ENCODE results near the gene GSTA5. TPM values are rescaled to one million over a fixed set of nuclear protein-coding genes. Genes with fewer than 3 reads are reported as not detected.
"Not testable (repeated sequence)": the region's sequence is repeated elsewhere in the genome, so short reads cannot be mapped to it uniquely, and the experiment has no call there.

GSTA5 gene
- total and polyA plus RNA-seq, 2 of the 8 experiments (the other 6 are each of a cell fraction or from before 2014, with no cell fraction given) = not detected

- H3K4me1 ChIP-seq (replicated peaks in 1 of 4; ENCODE audit: control insufficient read depth in 3 of 4, insufficient read depth in 4 of 4, low read length in 3 of 4); FAIRE-seq; H2AK5ac ChIP-seq (ENCODE audit: low read depth, low read length); H2AFZ ChIP-seq (ENCODE audit: low read length); H4K20me1 ChIP-seq (replicated peaks in 1 of 2; ENCODE audit: control insufficient read depth in 1 of 2, insufficient read depth in 2 of 2, low read length in 2 of 2); H2BK15ac ChIP-seq (ENCODE audit: low read length); H3K23me2 ChIP-seq (ENCODE audit: low read depth, low read length); H3K79me2 ChIP-seq (ENCODE audit: control insufficient read depth in 1 of 2, insufficient read depth in 2 of 2, low read length in 2 of 2); H3K4me3 ChIP-seq (ENCODE audit: extremely low read depth in 1 of 4, insufficient read depth in 2 of 4, low read depth in 3 of 4, low read length in 4 of 4); H4K8ac ChIP-seq (ENCODE audit: extremely low read depth, insufficient read depth, low read length); H2BK20ac ChIP-seq (ENCODE audit: low read length); POLR2A ChIA-PET (ENCODE audit: partially characterized antibody); H3K18ac ChIP-seq (ENCODE audit: extremely low read depth, low read length); H3K27me3 ChIP-seq (replicated peaks in 1 of 4; ENCODE audit: control insufficient read depth in 3 of 4, extremely low read depth in 1 of 4, insufficient read depth in 3 of 4, low read length in 3 of 4); H4K91ac ChIP-seq (replicated peaks; ENCODE audit: insufficient read length, low read length); H3K14ac ChIP-seq (ENCODE audit: insufficient read length); H2BK12ac ChIP-seq (ENCODE audit: low read depth, low read length); H2BK5ac ChIP-seq (ENCODE audit: low read depth, low read length); H3K9ac ChIP-seq (replicated peaks in 1 of 4; ENCODE audit: extremely low read depth in 1 of 4, low read depth in 3 of 4, low read length in 3 of 4); H3K79me1 ChIP-seq (ENCODE audit: low read depth, low read length); H3K23ac ChIP-seq (ENCODE audit: insufficient read length); H3K4me2 ChIP-seq (ENCODE audit: insufficient read depth in 1 of 2, low read depth in 2 of 2, low read length in 2 of 2); H2BK120ac ChIP-seq (replicated peaks; ENCODE audit: low read depth, low read length); H3K4ac ChIP-seq (replicated peaks; ENCODE audit: insufficient read length, low read depth, low read length); H4K5ac ChIP-seq (ENCODE audit: insufficient read length, low read depth, low read length); H3K36me3 ChIP-seq (ENCODE audit: control insufficient read depth in 2 of 4, insufficient read depth in 4 of 4, low read length in 3 of 4); DNase-seq (ENCODE audit: low read depth in 1 of 2, low spot score in 2 of 2); H3K56ac ChIP-seq (replicated peaks; ENCODE audit: insufficient read length, low read depth, low read length); H3K27ac ChIP-seq (ENCODE audit: low read depth, low read length): not testable (repeated sequence)
- CTCF ChIA-PET (ENCODE audit: partially characterized antibody) = interaction anchor here (0.6 kb wide), 1 partner anchor 567 kb away, joined by 4 read pairs; no protein-coding TSS in a partner anchor
- H3K9me3 ChIP-seq (ENCODE audit: insufficient read depth in 2 of 2, low read depth in 1 of 2, low read length in 1 of 2) = peaks cover 6 to 29% of the 10 kb centered on the region in 2 experiments
- WGBS, 2 experiments (ENCODE audit: extremely low coverage in 1 of 2, insufficient coverage in 1 of 2, insufficient read length in 1 of 2, insufficient replicate concordance in 2 of 2, low coverage in 1 of 2, low lambda C conversion rate in 2 of 2, missing lambda C conversion rate in 1 of 2) = 80% methylated on average over 4 of the region's 4 CpGs; no CpG with 5 or more reads in 1 of the 2 experiments
Observed at GRCh38 chr6:52825900-52826459, 14.6 kb downstream of the GSTA5 start.

- H2BK15ac ChIP-seq (ENCODE audit: low read length); FAIRE-seq; H4K91ac ChIP-seq (replicated peaks; ENCODE audit: insufficient read length, low read length); H4K20me1 ChIP-seq (replicated peaks in 1 of 2; ENCODE audit: control insufficient read depth in 1 of 2, insufficient read depth in 2 of 2, low read length in 2 of 2); H3K23me2 ChIP-seq (ENCODE audit: low read depth, low read length); H2BK20ac ChIP-seq (ENCODE audit: low read length); H2BK5ac ChIP-seq (ENCODE audit: low read depth, low read length); H3K18ac ChIP-seq (ENCODE audit: extremely low read depth, low read length); H3K4ac ChIP-seq (replicated peaks; ENCODE audit: insufficient read length, low read depth, low read length); H4K5ac ChIP-seq (ENCODE audit: insufficient read length, low read depth, low read length); DNase-seq (ENCODE audit: low read depth in 1 of 2, low spot score in 2 of 2); H2AFZ ChIP-seq (ENCODE audit: low read length); H3K4me2 ChIP-seq (ENCODE audit: insufficient read depth in 1 of 2, low read depth in 2 of 2, low read length in 2 of 2); H2BK12ac ChIP-seq (ENCODE audit: low read depth, low read length); H3K56ac ChIP-seq (replicated peaks; ENCODE audit: insufficient read length, low read depth, low read length); H3K9ac ChIP-seq (replicated peaks in 1 of 4; ENCODE audit: extremely low read depth in 1 of 4, low read depth in 3 of 4, low read length in 3 of 4); H3K79me2 ChIP-seq (ENCODE audit: control insufficient read depth in 1 of 2, insufficient read depth in 2 of 2, low read length in 2 of 2); H3K4me3 ChIP-seq (ENCODE audit: extremely low read depth in 1 of 4, insufficient read depth in 2 of 4, low read depth in 3 of 4, low read length in 4 of 4); H4K8ac ChIP-seq (ENCODE audit: extremely low read depth, insufficient read depth, low read length); H3K23ac ChIP-seq (ENCODE audit: insufficient read length); POLR2A ChIA-PET (ENCODE audit: partially characterized antibody); H3K14ac ChIP-seq (ENCODE audit: insufficient read length); H2BK120ac ChIP-seq (replicated peaks; ENCODE audit: low read depth, low read length); H3K36me3 ChIP-seq (ENCODE audit: control insufficient read depth in 2 of 4, insufficient read depth in 4 of 4, low read length in 3 of 4); H3K27me3 ChIP-seq (replicated peaks in 1 of 4; ENCODE audit: control insufficient read depth in 3 of 4, extremely low read depth in 1 of 4, insufficient read depth in 3 of 4, low read length in 3 of 4); H3K79me1 ChIP-seq (ENCODE audit: low read depth, low read length); H3K27ac ChIP-seq (ENCODE audit: low read depth, low read length); H2AK5ac ChIP-seq (ENCODE audit: low read depth, low read length); H3K4me1 ChIP-seq (replicated peaks in 1 of 4; ENCODE audit: control insufficient read depth in 3 of 4, insufficient read depth in 4 of 4, low read length in 3 of 4): not testable (repeated sequence)
- CTCF ChIA-PET (ENCODE audit: partially characterized antibody) = interaction anchor here (0.6 kb wide), 1 partner anchor 566 kb away, joined by 4 read pairs; no protein-coding TSS in a partner anchor
- H3K9me3 ChIP-seq (ENCODE audit: insufficient read depth in 2 of 2, low read depth in 1 of 2, low read length in 1 of 2) = peaks cover 6 to 26% of the 10 kb centered on the region in 2 experiments
- WGBS, 2 experiments (ENCODE audit: extremely low coverage in 1 of 2, insufficient coverage in 1 of 2, insufficient read length in 1 of 2, insufficient replicate concordance in 2 of 2, low coverage in 1 of 2, low lambda C conversion rate in 2 of 2, missing lambda C conversion rate in 1 of 2) = 95% methylated on average over 14 of the region's 25 CpGs; no CpG with 5 or more reads in 1 of the 2 experiments
Observed at GRCh38 chr6:52825270-52825793, 15.3 kb downstream of the GSTA5 start.
